ENCODE results near the gene KDELR1. TPM values are rescaled to one million over a fixed set of nuclear protein-coding genes. Genes with fewer than 3 reads are reported as not detected.

Gene KDELR1
- total RNA-seq, 1 donor from 2014 or later, result 144 TPM

GRCh38 chr19:48363810-48364597 lies 27.3 kb downstream of the KDELR1 start, which contains the start of the genes SYNGR4 and TMEM143:
Gene SYNGR4, plus strand, starts transcription at chr19:48364367. Its CDS starts 1,476 bp downstream, at chr19:48365843.
Gene TMEM143, minus strand, starts transcription at chr19:48363940. Its CDS starts 20 bp downstream, at chr19:48363920.
- peak; percentile 74 for DNase-seq (ENCODE audit: low read depth)
- peak within 1 kb of the TSS; percentile 83 for H3K4me3 ChIP-seq (ENCODE audit: low read depth, low read length)
- TF ChIP-seq CTCF (conservative IDR thresholded peaks at IDR 0.05; ENCODE audit: low read depth, low read length), result no peak

GRCh38 chr19:48363500-48363809 lies 27.9 kb downstream of the KDELR1 start:
- TF ChIP-seq CTCF (conservative IDR thresholded peaks at IDR 0.05; ENCODE audit: low read depth, low read length), result no peak
- peak overlapping the region; percentile 83 for H3K4me3 ChIP-seq (ENCODE audit: low read depth, low read length)
- no peak for DNase-seq (ENCODE audit: low read depth)

GRCh38 chr19:48362716-48363499 lies 28.4 kb downstream of the KDELR1 start:
- DNase-seq (ENCODE audit: low read depth), result peak; percentile 41
- H3K4me3 ChIP-seq (ENCODE audit: low read depth, low read length), result peak overlapping the region; percentile 83
- TF ChIP-seq CTCF (conservative IDR thresholded peaks at IDR 0.05; ENCODE audit: low read depth, low read length), result no peak

GRCh38 chr19:48361912-48362311 lies 29.4 kb downstream of the KDELR1 start:
- DNase-seq (ENCODE audit: low read depth), result no peak
- H3K4me3 ChIP-seq (ENCODE audit: low read depth, low read length), result no peak overlapping the region
- no peak for TF ChIP-seq CTCF (conservative IDR thresholded peaks at IDR 0.05; ENCODE audit: low read depth, low read length)

- no peak for TF ChIP-seq CTCF (conservative IDR thresholded peaks at IDR 0.05; ENCODE audit: low read depth, low read length)
- DNase-seq (ENCODE audit: low read depth), result no peak
- H3K4me3 ChIP-seq (ENCODE audit: low read depth, low read length), result no peak overlapping the region
These were observed 32.2 kb downstream of the KDELR1 start for GRCh38 chr19:48359123-48359522.

GRCh38 chr19:48355365-48355954 lies 35.9 kb downstream of the KDELR1 start:
- DNase-seq (ENCODE audit: low read depth), result no peak
- H3K4me3 ChIP-seq (ENCODE audit: low read depth, low read length), result no peak overlapping the region
- no peak for TF ChIP-seq CTCF (conservative IDR thresholded peaks at IDR 0.05; ENCODE audit: low read depth, low read length)

All from epithelial cell of proximal tubule (primary cell).